Osteoblast (primary cell): Measurements from ENCODE around the gene STUM. TPM values are rescaled to one million over a fixed set of nuclear protein-coding genes. Genes with fewer than 3 reads are reported as not detected.

ENCODE experiments used
- DNase-seq: peaks from one replicate; pipeline ENCODE4 v3.0.0; 2011; ENCODE audit warnings: low spot score, mixed read lengths; ENCODE audit not compliant: insufficient read length; ENCODE audit errors: missing footprints
- H2AFZ ChIP-seq: 2 replicates; pipeline ENCODE4 v1.6.0; 2011; ENCODE audit warnings: mild to moderate bottlenecking, low read length
- H3K27ac ChIP-seq: 2 replicates; pipeline ENCODE4 v1.5.1; 2011; ENCODE audit warnings: mild to moderate bottlenecking, low read depth, low read length, moderate library complexity
- H3K27me3 ChIP-seq: 2 replicates; pipeline ENCODE4 v1.6.0; 2012; ENCODE audit warnings: mild to moderate bottlenecking, control low read depth, inconsistent platforms, low read length, moderate library complexity; ENCODE audit not compliant: insufficient read depth
- H3K36me3 ChIP-seq: 2 replicates; pipeline ENCODE4 v1.5.1; 2011; ENCODE audit warnings: mild to moderate bottlenecking, low read length, control low read depth, moderate library complexity; ENCODE audit not compliant: insufficient read depth
- H3K4me1 ChIP-seq: 2 replicates; pipeline ENCODE4 v1.5.1; 2011; ENCODE audit warnings: mild to moderate bottlenecking, low read length, control low read depth, moderate library complexity; ENCODE audit not compliant: insufficient read depth
- H3K4me2 ChIP-seq: 2 replicates; pipeline ENCODE4 v1.6.0; 2011; ENCODE audit warnings: mild to moderate bottlenecking, low read length; ENCODE audit not compliant: insufficient read depth
- H3K4me3 ChIP-seq: fragments of 200-600 bp; sonication (generic); 3 replicates; pipeline ENCODE4 v1.5.1; 2012; ENCODE audit warnings: mild to moderate bottlenecking, low read length, inconsistent platforms; ENCODE audit not compliant: insufficient read depth
- H3K79me2 ChIP-seq: 2 replicates; pipeline ENCODE4 v1.6.0; 2012; ENCODE audit warnings: mild to moderate bottlenecking, low read length, control low read depth, inconsistent platforms; ENCODE audit not compliant: insufficient read depth
- H3K9me3 ChIP-seq: 2 replicates; pipeline ENCODE4 v1.5.1; 2011; ENCODE audit warnings: low read depth, low read length, control low read depth
- H4K20me1 ChIP-seq: 2 replicates; pipeline ENCODE4 v1.6.0; 2012; ENCODE audit warnings: mild to moderate bottlenecking, low read length, control low read depth; ENCODE audit not compliant: insufficient read depth
- total RNA-seq: library from RNA; depleted of rRNA; stranded (reverse); fragments of >200 nt; gene quantifications from 2 replicates; pipeline ENCODE4 v1.2.3, GENCODE V29; 2012
- TF ChIP-seq, protein P1 (sequence below): IDR thresholded peaks from 2 replicates; pipeline ENCODE4 v1.5.1; 2011; ENCODE audit warnings: mild to moderate bottlenecking, low read depth, low read length, moderate library complexity; ENCODE audit errors: extremely low read depth

Gene STUM
- total RNA-seq, 1 donor: under 0.01 TPM

GRCh38 chr1:226510453-226510852 is 38.1 kb upstream of the STUM start:
- no peaks in the 10 kb centered on the region for H3K36me3 ChIP-seq
- no peak overlapping the region for H3K4me2 ChIP-seq
- no peaks in the 10 kb centered on the region for H4K20me1 ChIP-seq
- DNase-seq: peak; percentile 13
- no peak overlapping the region for H3K4me3 ChIP-seq
- H3K27me3 ChIP-seq: peaks cover 8% of the 10 kb centered on the region
- no peaks in the 10 kb centered on the region for H3K4me1 ChIP-seq
- H3K79me2 ChIP-seq: no peaks in the 10 kb centered on the region
- no peak overlapping the region for H2AFZ ChIP-seq
- TF ChIP-seq, protein P1, sequence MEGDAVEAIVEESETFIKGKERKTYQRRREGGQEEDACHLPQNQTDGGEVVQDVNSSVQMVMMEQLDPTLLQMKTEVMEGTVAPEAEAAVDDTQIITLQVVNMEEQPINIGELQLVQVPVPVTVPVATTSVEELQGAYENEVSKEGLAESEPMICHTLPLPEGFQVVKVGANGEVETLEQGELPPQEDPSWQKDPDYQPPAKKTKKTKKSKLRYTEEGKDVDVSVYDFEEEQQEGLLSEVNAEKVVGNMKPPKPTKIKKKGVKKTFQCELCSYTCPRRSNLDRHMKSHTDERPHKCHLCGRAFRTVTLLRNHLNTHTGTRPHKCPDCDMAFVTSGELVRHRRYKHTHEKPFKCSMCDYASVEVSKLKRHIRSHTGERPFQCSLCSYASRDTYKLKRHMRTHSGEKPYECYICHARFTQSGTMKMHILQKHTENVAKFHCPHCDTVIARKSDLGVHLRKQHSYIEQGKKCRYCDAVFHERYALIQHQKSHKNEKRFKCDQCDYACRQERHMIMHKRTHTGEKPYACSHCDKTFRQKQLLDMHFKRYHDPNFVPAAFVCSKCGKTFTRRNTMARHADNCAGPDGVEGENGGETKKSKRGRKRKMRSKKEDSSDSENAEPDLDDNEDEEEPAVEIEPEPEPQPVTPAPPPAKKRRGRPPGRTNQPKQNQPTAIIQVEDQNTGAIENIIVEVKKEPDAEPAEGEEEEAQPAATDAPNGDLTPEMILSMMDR: no peak
- no peak overlapping the region for H3K27ac ChIP-seq
- no peaks in the 10 kb centered on the region for H3K9me3 ChIP-seq

DNA sequence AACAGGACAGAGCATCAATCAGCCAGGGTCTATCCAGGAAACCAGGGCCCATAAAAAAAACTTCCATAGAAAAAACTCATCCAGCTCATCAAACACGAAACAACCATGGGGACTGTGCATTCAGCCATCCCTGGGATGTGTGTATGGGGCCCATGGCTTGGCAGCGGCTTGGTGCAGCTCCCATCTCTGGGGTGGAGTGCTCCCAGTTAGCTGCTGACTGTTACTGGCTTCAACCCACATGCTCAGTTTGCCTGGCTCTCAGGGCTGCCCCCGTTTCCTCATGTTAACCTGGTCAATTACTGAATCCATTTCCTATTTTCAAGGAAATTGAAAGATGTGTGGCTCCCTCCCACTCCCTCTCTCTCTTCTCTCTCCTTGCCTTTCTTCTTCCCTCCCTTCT is 37.3 kb upstream of the STUM start:
- H3K27me3 ChIP-seq: peaks cover 6% of the 10 kb centered on the region
- no peak for DNase-seq
- H3K4me3 ChIP-seq: no peak overlapping the region
- H2AFZ ChIP-seq: no peak overlapping the region
- no peaks in the 10 kb centered on the region for H3K4me1 ChIP-seq
- H3K79me2 ChIP-seq: no peaks in the 10 kb centered on the region
- no peaks in the 10 kb centered on the region for H4K20me1 ChIP-seq
- no peak overlapping the region for H3K27ac ChIP-seq
- no peaks in the 10 kb centered on the region for H3K9me3 ChIP-seq
- TF ChIP-seq, protein P1: no peak
- no peaks in the 10 kb centered on the region for H3K36me3 ChIP-seq
- no peak overlapping the region for H3K4me2 ChIP-seq

GRCh38 chr1:226512076-226512728 is 36.4 kb upstream of the STUM start:
- Histone ChIP-seq H3K4me3 (no peak overlapping the region), H3K27ac (no peak overlapping the region), H3K27me3 (peaks cover 3% of the 10 kb centered on the region), H3K36me3 (no peaks in the 10 kb centered on the region), H2AFZ (no peak overlapping the region), H4K20me1 (no peaks in the 10 kb centered on the region), H3K79me2 (no peaks in the 10 kb centered on the region), H3K9me3 (no peaks in the 10 kb centered on the region), H3K4me2 (no peak overlapping the region), H3K4me1 (no peaks in the 10 kb centered on the region)
- peak; percentile 26 for DNase-seq
- TF ChIP-seq, protein P1: no peak

DNA sequence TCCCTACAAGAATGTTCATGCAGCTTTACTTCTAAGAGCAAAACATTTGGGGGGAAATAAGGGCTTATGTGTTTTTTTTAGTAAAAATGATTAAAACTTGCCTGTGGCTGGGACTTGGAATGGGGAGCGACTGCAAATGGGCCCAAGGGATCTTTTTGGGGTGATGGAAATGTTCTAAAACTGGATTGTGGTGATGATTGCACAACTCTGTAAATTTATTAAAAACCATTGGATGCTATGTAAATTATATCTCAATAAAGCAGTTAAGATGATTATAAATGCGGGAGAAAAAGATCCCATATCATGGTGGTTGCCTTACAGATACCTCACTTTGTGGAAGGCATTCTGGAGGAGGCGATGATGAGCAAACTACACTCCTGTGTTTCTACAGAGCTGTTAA is 30.2 kb upstream of the STUM start:
- Histone ChIP-seq H3K4me1 (no peaks in the 10 kb centered on the region), H3K4me2 (no peak overlapping the region), H3K36me3 (no peaks in the 10 kb centered on the region), H3K79me2 (no peaks in the 10 kb centered on the region), H3K27ac (no peak overlapping the region), H3K9me3 (no peaks in the 10 kb centered on the region), H3K27me3 (peaks cover 11% of the 10 kb centered on the region), H3K4me3 (no peak overlapping the region), H4K20me1 (no peaks in the 10 kb centered on the region), H2AFZ (no peak overlapping the region)
- TF ChIP-seq, protein P1: no peak
- no peak for DNase-seq
